CD4-positive, alpha-beta T cell treated with Interleukin-21 for 1 hour (primary cell): Measurements from ENCODE around the gene ITFG1.
"Not testable (repeated sequence)": the region's sequence is repeated elsewhere in the genome, so short reads cannot be mapped to it uniquely, and the experiment has no call there.

ENCODE experiments used
- DNase-seq: peaks from one replicate; pipeline ENCODE4 v3.0.0-alpha.2; 2020

Gene ITFG1

DNA sequence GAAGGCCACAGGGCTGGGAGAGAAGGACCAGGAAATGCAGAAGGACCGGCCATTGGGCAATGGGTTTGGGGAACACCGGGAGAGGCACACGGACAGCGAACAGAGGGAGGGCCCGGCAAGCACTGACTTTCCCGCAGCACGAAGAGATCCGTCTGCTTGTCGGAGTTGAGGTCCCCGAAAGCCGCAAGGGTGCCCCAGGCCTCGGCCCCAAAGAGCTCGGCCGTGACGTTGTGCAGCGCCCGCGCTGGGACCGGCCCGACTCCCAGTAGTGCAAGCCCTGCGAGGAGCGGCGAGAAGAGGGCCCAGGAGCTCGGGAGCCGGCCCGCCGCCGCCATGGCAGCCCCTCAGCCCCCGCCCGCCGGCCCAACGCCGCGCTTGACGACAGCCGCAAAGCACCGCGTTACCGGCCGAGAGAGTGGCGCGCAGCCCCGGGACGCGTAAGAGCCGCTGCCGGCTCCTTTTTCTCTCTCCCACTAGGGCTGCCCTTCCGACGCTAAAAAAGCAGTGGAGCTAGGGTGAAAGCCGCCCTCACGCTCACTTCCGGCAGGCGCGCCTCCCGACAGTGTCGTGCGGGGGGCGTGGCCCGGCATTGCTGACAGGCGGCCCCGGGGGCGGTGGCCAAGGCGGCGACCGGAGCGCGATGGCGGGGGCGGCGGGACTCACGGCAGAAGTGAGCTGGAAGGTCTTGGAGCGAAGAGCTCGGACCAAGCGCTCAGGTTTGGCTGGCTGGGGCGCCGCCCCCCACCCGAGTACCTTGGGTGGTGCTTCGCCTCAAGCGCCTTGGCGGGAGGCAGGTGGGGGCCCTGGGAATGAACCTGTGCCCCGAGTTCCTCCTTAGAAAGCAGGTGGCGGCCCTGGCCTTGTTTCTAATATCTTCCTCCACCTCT lies at the start of gene ITFG1, which contains the start of gene PHKB:
Gene ITFG1, minus strand, starts transcription at position 353 of the 887 bp plus-strand sequence. Its CDS starts 18 bp downstream, at position 335.
Gene PHKB, plus strand, starts transcription at position 621 of the 887 bp plus-strand sequence. Its CDS starts 20 bp downstream, at position 641.
- peak; percentile 96 for DNase-seq

DNA sequence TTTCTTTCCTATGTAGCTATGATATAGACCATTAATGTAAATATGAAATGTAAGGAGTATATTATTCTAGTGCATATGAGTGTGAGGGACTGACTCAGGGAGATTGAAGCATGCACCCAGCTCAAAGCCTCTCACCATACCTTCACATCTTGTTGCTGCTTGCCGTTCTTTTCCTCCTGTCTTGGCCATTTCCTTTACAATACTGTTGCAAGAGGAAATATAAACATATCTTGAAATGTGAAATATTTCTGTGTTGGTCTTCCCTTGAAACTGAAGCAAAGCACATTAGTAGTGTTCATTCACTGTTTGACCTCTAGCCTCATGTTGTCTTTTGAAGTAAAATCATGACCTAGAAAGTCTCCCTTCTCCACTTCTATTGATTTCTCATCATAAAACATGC lies 46.8 kb upstream of the ITFG1 start:
- DNase-seq, result no peak

DNA sequence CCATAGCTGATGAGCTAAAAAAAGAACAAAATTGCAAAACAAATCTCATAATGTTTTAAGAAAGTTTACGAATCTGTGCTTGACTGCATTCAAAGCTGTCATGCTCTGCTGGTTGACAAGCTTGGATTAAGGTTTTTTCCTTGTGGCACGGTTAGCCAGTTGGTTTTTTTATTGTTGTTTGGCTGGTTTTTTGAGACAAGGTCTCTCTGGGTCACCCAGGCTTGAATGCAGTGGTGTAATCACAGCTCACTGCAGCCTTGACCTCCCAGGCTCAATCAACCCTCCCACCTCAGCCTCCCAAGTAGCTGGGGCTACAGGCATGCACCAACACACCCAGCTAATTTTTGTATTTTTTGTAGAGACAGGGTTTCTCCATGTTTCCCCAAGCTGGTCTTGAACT lies 45.9 kb upstream of the ITFG1 start:
- DNase-seq, result no peak

DNA sequence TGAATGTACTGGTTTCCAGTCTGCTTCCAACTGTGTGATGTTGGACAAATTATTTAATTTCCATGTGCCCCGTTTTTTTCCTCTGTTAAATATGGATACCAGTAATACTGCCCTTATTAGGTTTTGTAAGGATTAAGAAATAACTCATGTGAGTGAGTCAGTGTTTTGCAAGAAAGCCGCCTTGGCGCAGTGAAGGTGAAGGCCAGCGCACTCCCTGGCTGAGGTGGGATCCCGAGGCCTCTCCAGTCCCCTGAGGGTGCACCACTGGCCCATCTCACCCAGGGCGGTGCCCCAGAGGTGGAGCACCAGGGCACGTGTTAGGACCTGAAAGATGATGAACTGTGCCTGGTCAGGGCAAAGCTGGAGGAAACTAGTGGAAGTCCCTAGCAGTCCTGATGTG lies 43.7 kb upstream of the ITFG1 start:
- no peak for DNase-seq

DNA sequence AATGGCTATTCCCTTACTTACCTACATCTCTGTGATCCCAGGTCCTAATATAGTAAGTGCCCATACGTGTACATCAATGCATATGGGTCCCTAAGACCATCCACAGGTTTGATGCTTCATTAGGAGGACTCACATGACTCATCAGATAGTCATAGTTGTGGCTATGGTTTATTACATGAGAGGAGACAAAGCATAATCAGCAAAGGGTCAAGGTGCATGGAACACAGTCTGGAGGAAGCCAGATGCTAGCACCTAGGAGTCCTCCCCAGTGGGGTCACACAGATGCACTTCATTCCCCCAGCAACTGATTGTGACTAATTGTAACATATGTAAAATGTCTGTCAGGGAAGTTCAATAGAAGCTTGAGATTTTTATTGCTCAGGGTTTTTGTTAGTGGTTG lies 43.1 kb upstream of the ITFG1 start:
- DNase-seq, result no peak

DNA sequence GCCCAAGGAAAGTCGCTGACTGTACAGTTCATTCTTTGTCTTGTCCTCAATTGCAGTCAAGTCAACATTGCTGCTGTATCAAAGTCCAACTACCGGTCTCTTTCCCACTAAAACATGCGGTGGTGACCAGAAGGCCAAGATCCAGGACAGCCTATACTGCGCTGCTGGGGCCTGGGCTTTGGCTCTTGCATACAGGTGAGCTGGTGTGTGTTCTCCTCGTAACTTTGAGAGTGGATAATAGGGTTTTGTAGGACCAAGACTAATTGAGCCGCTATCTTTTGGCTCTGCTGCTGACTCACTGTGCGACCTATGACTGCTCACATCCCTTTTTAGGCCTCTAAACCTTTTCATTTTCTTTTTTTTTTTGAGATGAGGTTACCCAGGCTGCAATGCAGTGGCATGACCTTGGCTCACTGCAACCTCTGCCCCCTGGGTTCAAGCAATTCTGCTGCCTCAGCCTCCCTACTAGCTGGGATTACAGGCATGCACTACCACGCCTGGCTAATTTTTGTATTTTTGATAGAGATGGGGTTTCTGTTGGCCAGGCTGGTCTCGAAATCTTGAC lies 38.9 kb upstream of the ITFG1 start:
- DNase-seq, result no peak

DNA sequence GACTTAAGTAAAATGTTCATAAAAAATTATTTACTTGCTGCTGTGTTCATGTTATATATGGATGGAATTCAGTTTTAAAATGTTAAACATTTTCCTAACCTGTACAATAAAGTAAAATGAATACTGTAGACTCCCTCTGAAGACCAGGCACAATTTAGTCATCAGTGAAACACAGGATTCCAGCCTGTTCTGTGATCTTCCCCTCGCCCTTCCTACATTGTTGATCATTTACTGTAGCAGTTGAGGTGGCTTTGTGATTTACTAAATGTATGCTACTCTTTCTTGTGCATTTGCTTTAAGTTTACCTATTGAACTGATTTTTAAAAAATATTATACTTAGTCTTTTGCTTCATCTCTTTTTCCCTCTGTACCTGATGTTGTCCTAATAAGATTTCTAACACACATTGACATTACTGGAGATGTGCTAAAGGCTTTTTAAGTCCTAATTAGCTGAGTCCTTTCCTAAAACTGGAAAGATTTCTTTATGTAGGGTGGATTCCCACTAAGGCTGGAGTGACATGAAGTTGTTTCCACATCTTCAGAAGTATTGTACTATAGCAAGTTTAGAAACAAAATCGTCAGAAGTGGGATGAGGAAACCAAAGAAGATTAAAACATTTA lies 38.3 kb upstream of the ITFG1 start:
- DNase-seq, result no peak

DNA sequence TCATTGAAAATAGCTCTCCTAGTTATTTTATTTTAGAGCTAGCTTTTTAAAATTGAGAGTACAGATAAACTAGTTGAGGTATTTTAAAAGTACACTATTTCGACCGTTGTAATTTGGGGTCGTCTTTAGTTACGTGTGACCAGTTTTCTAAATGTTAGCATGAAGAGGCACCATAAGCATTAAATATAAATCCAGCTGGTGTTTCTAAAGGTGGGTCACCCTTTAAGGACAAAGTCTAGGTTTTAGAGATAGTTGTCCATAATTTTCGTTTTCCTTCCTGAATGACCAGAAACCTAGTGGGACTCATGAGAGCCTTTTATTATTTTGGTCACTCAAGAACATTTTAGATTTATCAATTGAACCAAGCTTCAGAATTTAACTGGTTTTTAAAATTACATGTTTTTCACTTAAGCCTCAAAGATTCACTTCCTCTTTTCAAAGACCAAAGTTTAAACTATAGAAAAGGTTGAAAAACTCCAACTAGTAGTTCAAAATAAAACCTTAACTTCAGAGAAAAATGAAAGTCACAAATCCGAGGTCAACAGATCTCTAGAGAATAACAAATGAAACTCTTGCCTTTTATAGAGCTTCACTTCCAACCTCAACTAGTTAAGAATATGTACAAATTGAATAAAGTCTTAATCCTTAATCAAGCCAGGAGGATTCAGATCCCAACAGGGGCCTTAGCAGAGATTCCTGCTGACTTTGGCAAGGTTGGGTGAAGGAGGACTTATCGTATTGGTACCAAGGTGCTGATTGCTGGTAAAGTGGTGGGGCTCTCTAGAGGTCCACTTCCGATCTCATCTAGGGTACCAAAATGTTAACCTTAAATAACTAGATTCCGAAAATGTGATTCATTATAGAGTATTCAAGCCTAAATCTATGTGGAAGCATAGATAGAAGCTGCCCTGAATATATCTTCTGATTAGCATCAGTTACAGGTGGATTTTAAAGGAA lies 32.8 kb upstream of the ITFG1 start:
- DNase-seq, result no peak

DNA sequence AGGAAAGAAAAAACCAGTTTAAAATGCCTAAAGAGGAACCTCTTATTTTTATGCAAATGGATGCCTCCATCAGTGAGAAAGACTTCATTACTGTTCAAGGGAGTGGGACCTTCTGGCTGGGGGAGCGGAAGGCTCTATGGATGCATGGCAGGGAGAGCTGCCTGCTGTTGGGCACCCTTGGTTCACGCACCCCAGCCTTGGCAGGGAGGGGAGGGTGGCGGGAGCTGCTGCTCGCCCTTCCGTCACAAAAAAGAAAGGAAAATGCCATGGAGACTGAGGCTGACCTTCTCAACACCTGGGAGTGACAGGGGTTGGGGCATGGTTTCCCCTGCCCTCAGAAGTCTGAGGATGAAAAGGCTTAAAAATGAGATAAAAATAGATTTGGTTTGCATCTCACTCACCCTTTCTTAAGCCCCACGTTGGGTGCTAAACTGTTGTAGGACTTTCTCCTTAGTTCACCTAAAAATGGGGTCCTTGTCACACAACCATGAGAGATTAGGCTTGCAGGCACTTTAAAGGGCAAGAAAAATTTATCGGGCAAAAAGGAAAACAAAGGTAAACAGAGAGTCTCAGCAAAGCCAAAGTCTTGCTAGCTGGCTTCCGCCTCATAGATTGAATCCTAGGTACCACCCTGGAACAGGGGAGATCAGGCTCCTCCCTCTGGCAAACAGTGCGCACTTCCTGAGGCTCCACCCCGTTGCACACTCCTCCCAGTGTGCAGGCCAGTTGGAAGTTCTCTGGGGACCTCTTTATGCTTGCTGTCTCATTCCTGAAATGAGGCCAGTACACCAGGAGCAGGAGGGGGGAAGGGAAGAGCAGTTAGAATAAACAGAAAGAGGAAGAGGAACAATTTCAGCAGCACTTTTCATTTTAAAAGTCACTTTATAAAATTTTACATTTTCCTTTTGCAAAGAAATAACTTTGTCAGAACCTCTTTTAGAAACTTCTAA lies 31.8 kb upstream of the ITFG1 start:
- peak; percentile 6 for DNase-seq

DNA sequence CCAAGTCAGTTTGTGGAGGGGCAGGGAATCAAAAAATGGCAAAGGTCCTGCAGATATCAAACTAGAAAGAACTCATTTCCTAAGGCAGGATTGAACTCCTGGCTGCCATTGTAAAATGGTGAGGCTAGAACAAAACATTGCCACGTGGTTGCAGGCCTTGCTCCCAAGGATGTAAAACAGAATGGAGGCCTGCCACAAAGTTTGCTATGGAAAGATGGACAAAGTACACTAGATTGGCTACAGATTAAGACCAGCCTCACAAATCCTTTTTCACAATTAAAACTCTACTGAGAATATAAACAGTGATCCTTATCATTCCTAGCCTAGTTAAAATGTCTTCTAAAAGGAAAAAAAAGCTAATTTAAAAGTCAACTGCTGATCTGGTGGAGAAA lies 31.2 kb upstream of the ITFG1 start:
- no peak for DNase-seq

DNA sequence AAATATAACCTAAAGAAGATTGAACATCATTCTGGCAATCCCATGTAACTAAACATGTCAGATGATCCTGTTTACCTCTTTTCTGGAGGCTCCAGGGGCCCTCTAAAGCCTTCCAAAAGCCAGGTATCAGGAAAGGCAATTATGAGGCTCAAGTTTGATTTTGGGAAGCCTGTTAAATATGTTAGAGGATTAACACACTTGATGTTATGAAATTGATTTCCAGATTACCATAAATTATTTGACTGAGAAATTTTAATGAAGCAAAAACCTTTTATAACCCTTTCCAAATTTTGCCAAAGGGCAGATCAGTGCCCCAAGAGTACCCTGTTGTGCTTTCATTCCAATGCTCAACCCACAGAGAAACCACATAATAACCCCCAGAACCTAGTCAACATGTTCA lies 29.6 kb upstream of the ITFG1 start:
- DNase-seq, result no peak

DNA sequence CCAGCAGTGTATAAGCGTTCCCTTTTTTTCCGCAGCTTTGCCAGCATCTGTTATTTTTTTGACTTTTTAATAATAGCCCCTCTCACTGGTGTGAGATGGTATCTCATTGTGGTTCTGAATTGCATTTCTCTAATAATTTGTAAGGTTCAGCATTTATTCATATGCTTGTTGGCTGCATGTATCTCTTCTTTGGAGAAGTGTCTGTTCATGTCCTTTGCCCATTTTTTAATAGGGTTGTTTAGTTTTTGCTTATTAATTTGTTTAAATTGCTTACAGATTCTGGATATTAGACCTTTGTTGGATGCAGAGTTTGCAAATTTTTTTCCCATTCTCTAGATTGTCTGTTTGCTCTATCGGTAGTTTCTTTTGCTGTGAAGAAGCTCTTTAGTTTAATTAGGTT lies 27.2 kb upstream of the ITFG1 start:
- no peak for DNase-seq

DNA sequence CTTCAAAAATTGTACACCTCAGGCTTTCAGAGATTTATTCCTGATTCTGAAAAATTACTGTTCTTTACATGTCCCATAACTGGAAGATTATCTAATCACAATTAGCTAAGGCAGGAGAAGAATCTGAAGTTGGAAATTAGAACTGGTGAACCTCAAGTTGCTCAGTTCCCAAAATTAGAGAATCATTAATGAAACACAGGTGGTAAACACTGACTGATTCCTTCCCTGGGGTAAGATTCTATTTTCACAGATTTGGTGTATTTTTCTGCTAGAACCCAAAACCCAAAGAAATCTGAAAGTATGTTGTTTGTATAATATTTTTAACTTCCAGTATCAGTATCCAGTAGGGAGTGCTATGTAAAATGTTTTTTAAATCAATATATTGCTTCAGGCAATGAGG lies 26.0 kb upstream of the ITFG1 start:
- DNase-seq, result no peak

DNA sequence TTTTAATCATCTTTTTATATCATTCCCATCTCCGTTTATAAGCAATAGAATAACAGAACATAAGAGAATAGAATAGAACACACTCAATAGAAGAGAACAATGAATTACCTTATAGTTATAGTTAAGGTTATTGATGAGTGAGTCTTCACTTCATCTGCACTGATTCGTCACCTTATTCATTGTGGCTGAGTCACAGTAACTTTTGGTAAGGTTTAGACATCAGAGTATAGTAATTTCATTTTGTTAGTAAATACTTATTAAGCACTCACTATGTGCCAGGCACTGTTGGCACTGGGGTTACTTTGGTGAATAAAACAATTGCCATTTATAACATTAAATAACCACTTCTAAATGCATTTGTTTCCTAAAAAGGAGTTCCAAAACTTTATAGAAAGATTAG lies 22.8 kb upstream of the ITFG1 start:
- DNase-seq, result no peak

DNA sequence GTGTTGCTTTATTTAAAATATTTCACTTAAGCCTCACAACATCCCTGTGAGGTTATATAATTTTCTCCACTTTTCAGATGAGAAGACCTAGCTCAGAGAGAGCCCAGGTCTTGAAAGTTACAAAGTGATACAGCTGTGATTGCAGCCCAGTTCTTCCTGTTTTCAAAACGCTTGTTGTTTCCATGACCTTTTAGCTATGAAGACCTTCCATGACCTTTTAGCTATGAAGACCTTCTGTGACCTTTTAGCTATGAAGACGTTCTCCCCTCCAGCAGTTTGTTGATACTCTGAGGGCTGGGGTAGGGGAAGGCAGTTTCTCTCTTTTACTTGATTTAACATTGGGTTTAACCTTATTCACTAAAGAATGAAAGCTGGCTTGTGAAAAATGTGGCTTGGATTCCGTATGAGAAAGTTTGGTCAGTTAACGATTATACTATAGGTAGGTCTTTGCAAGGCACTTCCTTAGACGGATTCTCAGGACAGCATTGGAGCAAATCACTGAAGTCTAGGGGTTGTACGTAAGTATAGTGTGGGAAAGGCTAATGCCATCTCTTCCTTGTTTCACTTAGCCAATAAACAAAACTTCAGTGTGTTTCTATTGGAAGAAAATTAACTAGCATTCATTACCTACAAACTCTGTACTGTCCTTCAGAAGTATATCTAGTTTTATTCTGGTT lies 21.0 kb upstream of the ITFG1 start:
- DNase-seq, result no peak

DNA sequence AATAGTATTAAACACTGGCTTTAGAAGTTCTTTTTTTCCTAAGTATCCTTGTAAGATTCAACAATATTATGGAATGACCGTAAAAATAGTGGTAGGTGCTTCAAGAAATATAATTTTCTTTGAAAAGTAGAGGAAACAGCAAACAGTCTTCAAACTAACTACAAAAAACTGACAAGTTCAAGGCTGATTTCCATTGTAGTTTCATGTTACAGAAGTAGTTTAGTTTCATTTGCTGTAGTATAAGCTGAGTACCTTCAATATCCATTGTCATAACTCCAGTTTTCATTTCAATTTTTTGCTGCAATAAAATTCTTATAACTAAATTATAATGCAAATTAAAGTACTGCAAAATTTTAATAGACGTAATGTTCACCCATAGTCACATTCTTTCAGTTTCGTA lies 19.5 kb upstream of the ITFG1 start:
- DNase-seq, result no peak

DNA sequence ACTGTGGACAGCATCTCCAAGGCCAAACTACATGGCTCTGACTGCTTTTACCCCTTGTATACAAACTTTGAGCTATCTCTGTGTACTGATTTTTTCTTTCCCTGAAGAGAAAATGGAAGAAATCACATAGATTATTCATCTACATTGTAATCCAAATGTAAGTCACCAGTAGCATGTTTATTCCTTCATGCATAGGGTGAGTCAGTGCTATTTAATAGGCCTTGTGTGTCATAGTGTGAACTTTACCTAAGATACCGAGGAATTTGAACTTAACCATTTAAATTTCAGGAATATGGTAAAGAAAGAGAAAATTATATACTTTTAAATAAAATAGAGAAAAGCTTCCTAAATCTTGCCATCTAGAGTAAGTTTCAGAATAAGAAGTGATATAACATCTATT lies 16.8 kb upstream of the ITFG1 start:
- no peak for DNase-seq

DNA sequence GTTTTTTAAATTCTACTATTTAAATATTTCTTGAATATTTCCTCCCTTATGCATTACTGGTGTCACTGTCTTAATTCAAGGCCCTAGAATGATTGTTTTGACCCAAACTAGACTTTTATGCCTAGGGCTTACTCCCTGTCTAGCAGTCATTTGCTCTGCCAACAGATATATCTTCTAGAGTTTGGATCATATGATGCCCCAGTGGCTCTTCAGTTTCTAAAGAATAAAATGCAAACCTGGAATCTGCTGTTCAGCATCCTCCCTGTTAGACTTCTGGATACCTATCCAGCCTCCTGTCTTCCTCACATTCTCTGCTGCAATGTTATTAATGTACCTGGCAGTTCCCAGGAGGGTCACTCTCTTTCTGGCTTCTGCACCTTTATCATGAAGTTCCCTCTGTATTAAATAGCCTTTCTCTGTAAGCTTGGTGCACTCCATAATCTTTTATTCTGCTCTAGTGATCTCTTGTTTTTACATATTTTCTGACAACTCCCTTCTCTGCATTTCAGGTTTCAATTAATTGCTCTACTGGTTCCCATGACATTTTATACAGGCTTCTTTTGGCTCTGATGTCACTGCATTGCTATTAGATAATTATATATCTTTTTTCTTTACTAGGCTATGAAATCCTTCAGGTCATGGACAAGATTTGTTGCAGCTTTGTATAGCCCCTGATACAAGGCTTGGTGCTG lies 15.9 kb upstream of the ITFG1 start:
- no peak for DNase-seq

DNA sequence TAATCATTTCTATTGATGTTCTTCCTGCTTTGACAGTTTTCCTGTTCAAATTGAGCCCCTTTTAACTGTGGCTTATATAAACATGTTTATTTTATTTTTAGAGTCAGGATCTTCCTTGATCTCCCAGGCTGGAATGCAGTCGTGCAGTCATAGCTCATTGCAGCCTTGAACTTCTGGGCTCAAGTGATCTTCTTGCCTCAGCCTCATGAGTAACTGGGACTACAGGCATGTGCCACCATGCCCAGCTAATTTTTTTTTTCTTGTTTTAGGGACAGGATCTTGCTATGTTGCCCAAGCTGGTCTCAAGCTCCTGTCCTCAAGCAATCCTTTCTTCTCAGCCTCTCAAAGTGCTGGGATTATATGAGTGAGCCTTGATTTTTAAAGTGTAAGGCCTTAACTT lies 14.9 kb upstream of the ITFG1 start:
- no peak for DNase-seq

DNA sequence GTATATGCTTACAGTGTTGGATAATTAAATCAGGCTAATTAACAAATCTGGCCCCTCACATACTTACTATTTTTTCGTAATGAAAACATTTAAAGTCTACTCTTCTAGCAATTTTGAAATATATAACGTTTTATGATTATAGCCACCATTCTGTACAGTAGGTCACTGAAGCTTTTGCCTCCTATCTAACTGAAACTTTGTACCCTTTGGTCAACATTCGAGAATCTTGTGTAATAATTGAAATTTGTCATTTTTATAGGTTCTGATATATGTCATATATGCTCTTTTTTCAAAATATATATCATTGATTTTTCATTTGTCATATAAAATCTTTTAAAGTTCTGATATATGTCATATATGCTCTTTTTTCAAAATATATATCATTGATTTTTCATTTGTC lies 12.9 kb upstream of the ITFG1 start:
- no peak for DNase-seq

DNA sequence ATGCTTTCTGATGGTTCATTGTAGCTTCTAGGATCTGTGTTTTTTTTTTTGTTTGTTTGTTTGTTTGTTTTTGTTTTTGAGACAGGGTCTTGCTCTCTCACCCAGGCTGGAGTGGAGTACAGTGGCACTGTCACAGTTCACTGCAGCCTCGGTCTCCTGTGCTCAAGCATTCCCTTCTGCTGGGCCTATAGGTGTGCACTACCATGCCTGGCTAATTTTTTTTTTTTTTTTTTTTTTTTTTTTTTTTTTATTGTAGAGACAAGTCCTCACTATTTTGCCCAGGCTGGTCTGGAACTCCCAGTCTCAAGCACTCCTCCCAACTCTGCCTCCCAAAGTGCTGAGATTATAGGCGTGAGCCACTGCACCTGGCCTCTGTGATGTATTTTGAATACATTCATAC lies 12.1 kb upstream of the ITFG1 start:
- not testable (repeated sequence) for DNase-seq
